ENCODE results near the gene ZSWIM6.

GRCh38 chr5:61328791-61329549 is 3.1 kb upstream of the ZSWIM6 start:
- TF ChIP-seq CTCF (IDR thresholded peaks at IDR 0.05; ENCODE audit: poor library complexity) (no peak), EZH2 (IDR thresholded peaks at IDR 0.05; ENCODE audit: borderline replicate concordance) (no peak), EZH2phosphoT487 (IDR thresholded peaks at IDR 0.05; ENCODE audit: low read depth, severe bottlenecking, unreplicated experiment) (no peak)
